Duodenal mucosa (tissue), 2 donors: ENCODE data around the gene PI16.

ENCODE experiments used
- H3K27ac ChIP-seq: one replicate; pipeline ENCODE4 v1.7.0; 2013; ENCODE audit warnings: low read depth, low read length
- H3K27me3 ChIP-seq, 2 donors: one replicate each; pipeline ENCODE4 v1.7.0; 2013; ENCODE audit warnings: low read length in 2 of 2, control low read depth in 1 of 2; ENCODE audit not compliant: insufficient read depth in 2 of 2, control insufficient read depth in 1 of 2
- H3K36me3 ChIP-seq, 2 donors: one replicate each; pipeline ENCODE4 v1.7.0; 2013; ENCODE audit warnings: low read length in 2 of 2, control low read depth in 1 of 2; ENCODE audit not compliant: insufficient read depth in 2 of 2, control insufficient read depth in 1 of 2
- H3K4me1 ChIP-seq, 2 donors: one replicate each; pipeline ENCODE4 v1.7.0; 2013; ENCODE audit warnings: low read length in 2 of 2, control low read depth in 1 of 2; ENCODE audit not compliant: insufficient read depth in 2 of 2, control insufficient read depth in 1 of 2
- H3K4me3 ChIP-seq, 2 donors: one replicate each; pipeline ENCODE4 v1.7.0; 2013; ENCODE audit warnings: low read length in 2 of 2, low read depth in 1 of 2
- H3K9ac ChIP-seq, 2 donors: one replicate each; pipeline ENCODE4 v1.7.0; 2013; ENCODE audit warnings: low read length in 2 of 2, low read depth in 1 of 2
- H3K9me3 ChIP-seq, 2 donors: one replicate each; pipeline ENCODE4 v1.7.0; 2013; ENCODE audit warnings: low read length in 2 of 2, control low read depth in 1 of 2; ENCODE audit not compliant: control insufficient read depth in 1 of 2

Gene PI16

GRCh38 chr6:36973647-36974046, 19.1 kb downstream of the PI16 start:
- Histone ChIP-seq H3K4me1 (no peaks in the 10 kb centered on the region), H3K36me3 (peaks cover 82 to 99% of the 10 kb centered on the region in 2 donors), H3K9me3 (no peaks in the 10 kb centered on the region), H3K27ac (no peak overlapping the region), H3K4me3 (no peak overlapping the region), H3K9ac (no peak overlapping the region), H3K27me3 (no peaks in the 10 kb centered on the region)

DNA sequence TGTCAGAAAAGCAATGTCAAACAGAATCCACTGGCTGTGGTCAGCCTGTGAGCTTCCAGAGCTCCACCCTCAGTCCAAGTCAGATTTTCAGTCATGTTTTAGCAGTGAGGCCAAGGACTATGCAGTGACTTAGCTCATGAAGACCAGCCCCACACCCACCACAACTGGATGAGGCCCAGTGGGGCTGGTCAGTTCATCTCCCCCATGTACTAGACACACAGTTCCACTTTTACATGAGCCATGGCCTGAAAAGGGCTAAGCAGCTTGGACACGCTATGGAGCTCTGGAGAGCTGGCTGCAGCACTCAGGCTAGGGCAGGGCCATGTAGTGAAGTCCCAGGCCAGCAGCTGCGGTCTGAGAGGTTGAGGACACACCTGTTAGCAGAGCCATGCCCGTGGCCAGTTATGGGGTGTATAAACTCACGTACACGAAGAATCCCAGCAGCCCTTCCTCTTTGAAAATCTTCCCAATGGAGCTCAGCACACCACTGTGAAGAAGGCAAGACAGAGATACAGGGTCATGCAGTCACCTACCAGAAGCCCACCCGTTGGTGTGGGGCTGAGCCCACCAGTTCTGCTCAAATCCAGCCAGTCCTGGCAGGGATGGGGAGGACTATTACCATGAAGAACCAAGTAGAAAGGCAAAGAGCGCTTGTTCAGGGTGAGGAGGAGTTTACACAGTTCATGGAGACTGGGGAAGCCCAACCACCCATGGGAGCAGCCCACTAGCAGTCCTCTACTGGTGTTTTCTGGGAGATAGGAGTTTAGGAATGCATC, 20.9 kb downstream of the PI16 start:
- H3K27me3 ChIP-seq, result no peaks in the 10 kb centered on the region
- H3K36me3 ChIP-seq, result peaks cover 65 to 88% of the 10 kb centered on the region in 2 donors
- no peak overlapping the region for H3K4me3 ChIP-seq
- H3K9ac ChIP-seq, result no peak overlapping the region
- no peak overlapping the region for H3K27ac ChIP-seq
- H3K4me1 ChIP-seq, result peaks cover 0 to 12% of the 10 kb centered on the region in 2 donors
- H3K9me3 ChIP-seq, result no peaks in the 10 kb centered on the region

DNA sequence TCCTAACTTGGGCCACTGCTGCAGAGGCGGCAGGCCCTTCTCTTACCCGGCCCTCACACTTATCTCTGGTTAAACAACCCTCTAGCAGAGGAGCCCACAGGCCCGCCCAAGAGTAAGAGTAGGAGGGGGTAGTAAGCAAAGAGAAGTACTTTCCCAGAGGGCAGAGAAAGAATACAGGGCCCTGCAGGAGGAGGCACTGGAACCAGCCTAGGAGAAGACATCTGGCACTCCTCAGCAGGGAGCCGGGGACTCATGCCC, 21.4 kb downstream of the PI16 start:
- no peak overlapping the region for H3K4me3 ChIP-seq
- no peak overlapping the region for H3K27ac ChIP-seq
- H3K27me3 ChIP-seq, result no peaks in the 10 kb centered on the region
- H3K36me3 ChIP-seq, result peaks cover 64 to 83% of the 10 kb centered on the region in 2 donors
- no peaks in the 10 kb centered on the region for H3K9me3 ChIP-seq
- H3K4me1 ChIP-seq, result peaks cover 0 to 12% of the 10 kb centered on the region in 2 donors
- no peak overlapping the region for H3K9ac ChIP-seq

DNA sequence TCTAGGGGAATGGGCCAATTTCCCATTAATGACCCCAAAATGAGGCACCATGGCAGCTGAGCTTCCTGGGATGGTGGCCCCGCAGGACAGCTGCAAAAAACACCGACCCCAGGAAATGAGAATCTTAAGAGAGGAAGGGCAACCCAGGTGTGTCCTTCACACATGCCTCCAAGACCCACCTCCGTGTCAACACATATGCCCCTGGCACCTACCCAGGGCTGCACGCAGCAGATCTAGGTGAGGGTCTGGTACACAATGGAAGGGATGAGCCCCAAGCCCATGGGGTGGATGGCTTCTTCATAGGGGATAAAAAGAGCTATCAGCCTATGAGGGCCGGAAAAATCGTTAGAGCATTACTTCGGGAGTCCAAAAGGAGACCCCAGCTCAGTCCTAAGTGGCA, 22.0 kb downstream of the PI16 start:
- Histone ChIP-seq H3K36me3 (peaks cover 62 to 78% of the 10 kb centered on the region in 2 donors), H3K27me3 (no peaks in the 10 kb centered on the region), H3K27ac (no peak overlapping the region), H3K4me3 (no peak overlapping the region), H3K9me3 (no peaks in the 10 kb centered on the region), H3K4me1 (peaks cover 0 to 12% of the 10 kb centered on the region in 2 donors), H3K9ac (no peak overlapping the region)

DNA sequence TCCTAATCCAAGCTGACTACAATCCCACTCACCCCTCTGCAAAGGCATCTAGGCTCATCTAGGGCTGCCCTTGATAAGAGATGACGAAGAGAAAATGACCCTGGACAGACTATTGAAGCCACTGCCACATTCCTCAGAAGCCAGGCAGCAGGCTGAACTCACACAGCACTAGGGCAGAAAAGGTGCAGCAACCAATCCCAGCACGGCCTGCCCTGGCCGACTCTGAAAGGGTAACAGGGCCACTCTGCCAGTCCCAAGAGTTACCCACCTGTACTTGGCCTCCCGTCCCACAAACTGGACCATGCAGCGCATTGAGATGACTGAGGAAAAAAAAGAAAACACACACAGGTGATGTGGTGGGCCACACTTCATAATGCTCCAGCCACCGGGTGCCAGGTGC, 22.4 kb downstream of the PI16 start:
- Histone ChIP-seq H3K27me3 (no peaks in the 10 kb centered on the region), H3K36me3 (peaks cover 58 to 73% of the 10 kb centered on the region in 2 donors), H3K4me1 (peaks cover 0 to 12% of the 10 kb centered on the region in 2 donors), H3K9ac (no peak overlapping the region), H3K27ac (no peak overlapping the region), H3K4me3 (no peak overlapping the region), H3K9me3 (no peaks in the 10 kb centered on the region)

- peaks cover 52 to 68% of the 10 kb centered on the region in 2 donors for H3K36me3 ChIP-seq
- H3K9ac ChIP-seq, result no peak overlapping the region
- H3K9me3 ChIP-seq, result no peaks in the 10 kb centered on the region
- no peaks in the 10 kb centered on the region for H3K27me3 ChIP-seq
- H3K27ac ChIP-seq, result no peak overlapping the region
- peaks cover 0 to 12% of the 10 kb centered on the region in 2 donors for H3K4me1 ChIP-seq
- no peak overlapping the region for H3K4me3 ChIP-seq
Observed at GRCh38 chr6:36977470-36977941, 23.0 kb downstream of the PI16 start.

- H3K4me1 ChIP-seq, result peaks cover 6 to 12% of the 10 kb centered on the region in 2 donors
- no peak overlapping the region for H3K9ac ChIP-seq
- no peaks in the 10 kb centered on the region for H3K27me3 ChIP-seq
- H3K36me3 ChIP-seq, result peaks cover 47 to 56% of the 10 kb centered on the region in 2 donors
- no peak overlapping the region for H3K4me3 ChIP-seq
- no peaks in the 10 kb centered on the region for H3K9me3 ChIP-seq
- H3K27ac ChIP-seq, result no peak overlapping the region
Observed at GRCh38 chr6:36978421-36979346, 24.1 kb downstream of the PI16 start.

- Histone ChIP-seq H3K36me3 (peaks cover 41 to 50% of the 10 kb centered on the region in 2 donors), H3K4me1 (peaks cover 12 to 19% of the 10 kb centered on the region in 2 donors), H3K27me3 (no peaks in the 10 kb centered on the region), H3K9me3 (no peaks in the 10 kb centered on the region), H3K27ac (no peak overlapping the region), H3K9ac (no peak overlapping the region), H3K4me3 (no peak overlapping the region)
Observed at GRCh38 chr6:36979347-36979742, 24.8 kb downstream of the PI16 start.

DNA sequence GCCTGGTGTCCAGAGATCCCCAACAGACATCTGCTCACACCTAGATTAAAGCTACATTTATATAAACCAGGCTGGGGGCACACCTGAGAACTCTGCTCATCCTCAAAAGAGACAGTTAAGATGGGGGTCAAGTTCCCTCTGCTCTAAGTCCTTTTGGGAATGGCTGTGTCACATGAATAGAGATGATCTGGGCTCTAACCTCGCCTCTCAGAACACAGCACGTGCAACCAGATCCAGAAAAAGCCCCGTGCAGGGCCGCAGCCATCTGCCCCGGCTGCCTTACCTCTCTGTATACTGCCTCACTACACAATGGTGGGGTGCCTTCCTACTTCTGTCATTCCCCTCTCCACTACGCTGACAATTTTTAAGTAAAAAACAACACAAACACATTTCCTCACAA, 25.6 kb downstream of the PI16 start:
- H3K9me3 ChIP-seq, result no peaks in the 10 kb centered on the region
- H3K9ac ChIP-seq, result no peak overlapping the region
- peaks cover 33 to 42% of the 10 kb centered on the region in 2 donors for H3K36me3 ChIP-seq
- no peaks in the 10 kb centered on the region for H3K27me3 ChIP-seq
- no peak overlapping the region for H3K27ac ChIP-seq
- H3K4me3 ChIP-seq, result no peak overlapping the region
- peaks cover 18 to 23% of the 10 kb centered on the region in 2 donors for H3K4me1 ChIP-seq
